Ishikawa (cell line): ENCODE measurements around the gene DENND5B.

ENCODE experiments used
- CEBPB ChIP-seq: IDR thresholded peaks from 2 replicates; pipeline ENCODE4 v1.6.1; 2012
- CREB1 ChIP-seq: IDR thresholded peaks from 2 replicates; pipeline ENCODE4 v1.6.1; 2012; ENCODE audit warnings: low read depth
- EGR1 ChIP-seq: IDR thresholded peaks from 2 replicates; pipeline ENCODE4 v1.6.1; 2012
- EP300 ChIP-seq: IDR thresholded peaks from 2 replicates; pipeline ENCODE4 v1.6.1; 2012; ENCODE audit warnings: borderline replicate concordance
- FOXM1 ChIP-seq: IDR thresholded peaks from 2 replicates; pipeline ENCODE4 v1.6.1; 2012; ENCODE audit warnings: low read depth, borderline replicate concordance
- MAX ChIP-seq: IDR thresholded peaks from 2 replicates; pipeline ENCODE4 v1.6.1; 2012
- NFIC ChIP-seq: IDR thresholded peaks from 2 replicates; pipeline ENCODE4 v1.6.1; 2012
- RAD21 ChIP-seq: IDR thresholded peaks from 2 replicates; pipeline ENCODE4 v1.6.1; 2012; ENCODE audit warnings: low read depth
- TAF1 ChIP-seq: IDR thresholded peaks from 2 replicates; pipeline ENCODE4 v1.6.1; 2012; ENCODE audit warnings: low read depth, mild to moderate bottlenecking
- TCF12 ChIP-seq: IDR thresholded peaks from 2 replicates; pipeline ENCODE4 v1.6.1; 2012; ENCODE audit warnings: low read depth
- TEAD4 ChIP-seq: IDR thresholded peaks from 2 replicates; pipeline ENCODE4 v1.6.1; 2012
- USF1 ChIP-seq: IDR thresholded peaks from 2 replicates; pipeline ENCODE4 v1.6.1; 2012
- YY1 ChIP-seq: IDR thresholded peaks from 2 replicates; pipeline ENCODE4 v1.6.1; 2012; ENCODE audit warnings: low read depth
- ZBTB7A ChIP-seq: IDR thresholded peaks from 2 replicates; pipeline ENCODE4 v1.6.1; 2012; ENCODE audit warnings: low read depth
- TF ChIP-seq, protein P1 (sequence below): IDR thresholded peaks from 2 replicates; pipeline ENCODE4 v1.6.1; 2012; ENCODE audit warnings: low read depth, mild to moderate bottlenecking

Gene DENND5B

DNA sequence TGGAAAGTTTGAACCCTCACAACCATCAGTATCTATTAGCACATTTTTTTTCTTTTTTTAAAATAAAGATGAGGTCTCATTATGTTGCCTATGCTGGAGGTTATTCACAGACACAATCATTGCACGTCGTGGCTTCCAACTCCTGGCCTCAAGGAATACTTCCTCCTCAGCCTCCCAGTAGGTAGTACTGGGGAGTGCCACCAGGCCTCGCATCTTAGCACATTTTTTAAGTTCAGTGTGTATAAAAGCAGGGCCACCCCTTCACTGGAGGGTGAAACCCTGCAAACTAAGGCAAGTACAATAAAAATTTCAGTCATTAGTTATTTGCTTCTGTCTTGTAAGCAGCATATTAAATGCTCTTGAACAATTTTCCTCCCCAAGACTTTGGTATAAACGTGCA, 150.8 kb downstream of the DENND5B start:
- no peak for TF ChIP-seq FOXM1
- TF ChIP-seq TCF12, result no peak
- TF ChIP-seq RAD21, result no peak
- no peak for TF ChIP-seq CEBPB
- no peak for TF ChIP-seq ZBTB7A

- TF ChIP-seq ZBTB7A (no peak), FOXM1 (no peak), TCF12 (no peak), TAF1 (no peak), EGR1 (no peak), YY1 (no peak), RAD21 (no peak), CREB1 (no peak), MAX (no peak), CEBPB (no peak), USF1 (no peak), EP300 (no peak), TEAD4 (no peak), NFIC (no peak)
- TF ChIP-seq, protein P1, sequence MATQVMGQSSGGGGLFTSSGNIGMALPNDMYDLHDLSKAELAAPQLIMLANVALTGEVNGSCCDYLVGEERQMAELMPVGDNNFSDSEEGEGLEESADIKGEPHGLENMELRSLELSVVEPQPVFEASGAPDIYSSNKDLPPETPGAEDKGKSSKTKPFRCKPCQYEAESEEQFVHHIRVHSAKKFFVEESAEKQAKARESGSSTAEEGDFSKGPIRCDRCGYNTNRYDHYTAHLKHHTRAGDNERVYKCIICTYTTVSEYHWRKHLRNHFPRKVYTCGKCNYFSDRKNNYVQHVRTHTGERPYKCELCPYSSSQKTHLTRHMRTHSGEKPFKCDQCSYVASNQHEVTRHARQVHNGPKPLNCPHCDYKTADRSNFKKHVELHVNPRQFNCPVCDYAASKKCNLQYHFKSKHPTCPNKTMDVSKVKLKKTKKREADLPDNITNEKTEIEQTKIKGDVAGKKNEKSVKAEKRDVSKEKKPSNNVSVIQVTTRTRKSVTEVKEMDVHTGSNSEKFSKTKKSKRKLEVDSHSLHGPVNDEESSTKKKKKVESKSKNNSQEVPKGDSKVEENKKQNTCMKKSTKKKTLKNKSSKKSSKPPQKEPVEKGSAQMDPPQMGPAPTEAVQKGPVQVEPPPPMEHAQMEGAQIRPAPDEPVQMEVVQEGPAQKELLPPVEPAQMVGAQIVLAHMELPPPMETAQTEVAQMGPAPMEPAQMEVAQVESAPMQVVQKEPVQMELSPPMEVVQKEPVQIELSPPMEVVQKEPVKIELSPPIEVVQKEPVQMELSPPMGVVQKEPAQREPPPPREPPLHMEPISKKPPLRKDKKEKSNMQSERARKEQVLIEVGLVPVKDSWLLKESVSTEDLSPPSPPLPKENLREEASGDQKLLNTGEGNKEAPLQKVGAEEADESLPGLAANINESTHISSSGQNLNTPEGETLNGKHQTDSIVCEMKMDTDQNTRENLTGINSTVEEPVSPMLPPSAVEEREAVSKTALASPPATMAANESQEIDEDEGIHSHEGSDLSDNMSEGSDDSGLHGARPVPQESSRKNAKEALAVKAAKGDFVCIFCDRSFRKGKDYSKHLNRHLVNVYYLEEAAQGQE, result no peak
Observed at GRCh38 chr12:31431721-31432240, 159.2 kb downstream of the DENND5B start.

DNA sequence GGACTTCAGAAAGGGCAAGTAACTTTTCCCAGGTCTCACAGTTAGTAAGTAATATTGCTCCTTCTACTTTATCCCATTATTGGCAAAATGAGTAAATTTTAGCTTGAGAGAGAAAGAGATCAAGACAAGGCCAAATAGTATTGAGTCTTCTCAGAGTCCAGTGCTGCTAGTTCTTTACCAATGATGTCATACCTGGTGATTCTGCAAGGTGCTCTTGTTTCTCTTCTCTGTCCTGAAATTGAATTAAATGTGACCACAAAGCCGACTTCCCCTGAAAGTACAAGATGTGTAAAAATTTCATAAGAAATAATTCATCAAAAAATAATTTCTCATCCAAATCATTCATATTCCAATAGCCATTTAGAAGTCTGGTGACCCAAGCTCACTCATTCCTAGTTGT, 167.5 kb downstream of the DENND5B start:
- TF ChIP-seq EP300 (no peak), NFIC (no peak), EGR1 (no peak), YY1 (no peak), TCF12 (no peak), TAF1 (no peak), RAD21 (no peak), TEAD4 (no peak), CEBPB (no peak), FOXM1 (no peak), MAX (no peak), ZBTB7A (no peak), CREB1 (no peak), USF1 (no peak)
- TF ChIP-seq, protein P1, result no peak

DNA sequence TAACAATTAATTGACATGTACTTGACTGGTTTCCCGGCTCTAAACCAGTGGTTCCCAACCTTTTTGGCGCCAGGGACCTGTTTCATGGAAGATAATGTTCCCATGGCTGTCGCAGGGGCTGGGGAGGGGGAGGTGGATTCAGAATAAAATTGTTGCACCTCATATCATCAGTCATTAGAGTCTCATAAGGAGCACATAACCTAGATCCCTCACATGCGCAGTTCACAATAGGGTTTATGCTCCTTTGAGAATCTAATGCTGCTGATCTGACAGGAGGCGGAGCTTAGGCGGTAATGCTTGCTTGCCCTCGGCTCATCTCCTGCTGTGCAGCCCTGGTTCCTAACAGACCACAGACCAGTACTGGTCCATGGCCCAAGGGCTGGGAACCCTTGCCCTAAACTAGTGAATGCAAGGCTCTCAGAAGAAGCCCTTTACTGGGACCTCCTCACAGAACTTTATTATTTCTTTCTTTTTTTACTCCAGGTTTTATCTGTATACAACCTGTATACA, 178.6 kb downstream of the DENND5B start:
- TF ChIP-seq CEBPB (no peak), YY1 (no peak), FOXM1 (no peak), TCF12 (no peak), RAD21 (no peak), EGR1 (no peak), USF1 (no peak), EP300 (no peak)

- TF ChIP-seq FOXM1 (no peak), USF1 (no peak), CREB1 (no peak), TAF1 (no peak), YY1 (no peak), MAX (no peak), TEAD4 (no peak), EGR1 (no peak), ZBTB7A (no peak), TCF12 (no peak), NFIC (no peak), CEBPB (no peak), EP300 (no peak), RAD21 (no peak)
- TF ChIP-seq, protein P1, result no peak
Observed at GRCh38 chr12:31408763-31409162, 182.2 kb downstream of the DENND5B start.
